Heart left ventricle (tissue), 16 donors: Measurements from ENCODE around the gene DDIT4. TPM values are rescaled to one million over a fixed set of nuclear protein-coding genes. Genes with fewer than 3 reads are reported as not detected.
A peak's percentile ranks its signal among the peaks of the same experiment; 100 is the strongest.

ENCODE experiments used
- ATAC-seq, 4 donors: fragments of 200-7000 bp; cut with Tn5 transposase; one replicate each; pipeline ENCODE4 v1.9.1; 2020 to 2022; ENCODE audit warnings: moderate library complexity in 4 of 4, mild to moderate bottlenecking in 3 of 4, moderate number of reproducible peaks in 1 of 4
- DNase-seq, 5 donors: peaks; one replicate each; pipeline ENCODE4 v3.0.0-alpha.2; 2020
- H3K27ac ChIP-seq, 12 donors: fragments of 200-600 bp; sonication (generic) in 4 of 12; one replicate each; pipeline versions ENCODE4 v1.5.0 to v1.8.0; 2016 to 2022; ENCODE audit warnings: mild to moderate bottlenecking in 2 of 12
- H3K27me3 ChIP-seq, 9 donors: fragments of 200-600 bp; sonication (generic) in 2 of 9; one replicate each; pipeline versions ENCODE4 v1.5.1 to v1.8.0; 2016 to 2022; ENCODE audit warnings: mild to moderate bottlenecking in 3 of 9
- H3K36me3 ChIP-seq, 9 donors: fragments of 200-600 bp; sonication (generic) in 2 of 9; one replicate each; pipeline versions ENCODE4 v1.5.0 to v1.8.0; 2018 to 2022; ENCODE audit warnings: mild to moderate bottlenecking in 2 of 9
- H3K4me1 ChIP-seq, 12 donors: fragments of 200-600 bp; sonication (generic) in 4 of 12; one replicate each; pipeline versions ENCODE4 v1.5.0 to v1.8.0; 2016 to 2022; ENCODE audit warnings: mild to moderate bottlenecking in 3 of 12
- H3K4me3 ChIP-seq, 12 donors: fragments of 200-600 bp; sonication (generic) in 4 of 12; one replicate each; pipeline versions ENCODE4 v1.5.0 to v1.8.0; 2017 to 2022; ENCODE audit warnings: mild to moderate bottlenecking in 9 of 12, moderate library complexity in 4 of 12
- H3K9me3 ChIP-seq, 12 donors: fragments of 200-600 bp; sonication (generic) in 4 of 12; one replicate each; pipeline versions ENCODE4 v1.5.0 to v1.8.0; 2016 to 2022; ENCODE audit warnings: mild to moderate bottlenecking in 1 of 12
- CTCF ChIP-seq, 12 donors: fragments of 200-600 bp; sonication (generic) in 4 of 12; IDR thresholded peaks; one replicate each; pipeline versions ENCODE4 v1.5.0 to v1.8.0; 2018 to 2022; ENCODE audit warnings: antibody characterized with exemption in 12 of 12, mild to moderate bottlenecking in 5 of 12
- POLR2A ChIP-seq, 2 donors: fragments of 450-650 bp; IDR thresholded peaks; one replicate each; pipeline ENCODE4 v1.6.1; 2017; ENCODE audit warnings: antibody characterized with exemption in 2 of 2, mild to moderate bottlenecking in 2 of 2, moderate library complexity in 2 of 2
- WGBS, 4 donors: extraction: QIAGEN DNeasy Blood & Tissue Kit in 2 of 4; methylation state at CpG; one replicate each; pipeline versions ENCODE4 v1.1.5 to v1.1.7; 2013 to 2018; 5-methylcytosine and 5-hydroxymethylcytosine counted together
- intact Hi-C, 10 donors: fragments of 100-400 bp; cut with DNase I; formaldehyde crosslinking; loops; one replicate each; pipeline versions ENCODE4 v1.11.1 to v1.14.2; 2022
- polyA plus RNA-seq, 2 donors: library from polyadenylated mRNA; stranded (reverse); fragments of 200-250 nt; gene quantifications; one replicate each; pipeline ENCODE4 v1.2.3, GENCODE V29; 2013
- total RNA-seq, 9 donors: library from RNA; depleted of rRNA in 2 of 9; stranded (reverse); fragments of >200 nt in 2 of 9; fragmentation: NEBNext Ultra II Directional in 3 of 9; extraction: Animal tissue kit (Norgen Biotek cat#: 25700) in 3 of 9; gene quantifications; one replicate each; pipeline versions ENCODE4 v1.1.0 to v1.2.4, GENCODE V29; 2016 to 2023
- donor health status: ischemic (EF 13 %, LVEDD 7.1; RV severe dilation, severe dysfunction).
- donor health status: healthy with polysubstance abuse.
- donor health status: DM: no; HTN: yes; CAD: no.
- donor health status: DM: no; HTN: no; CAD: no.
- donor health status: ischemic (EF 25% LVEDD 6.9; RV normal size, moderate dysfunction).
- donor health status: ischemic (EF 25% LVEDD 5.7; RV mildly dilated, moderate dysfunction).
- donor health status: healthy.
- donor health status: DM: yes; HTN: yes; CAD: no.
- donor health status: ischemic (EF 35%, LVEDD 5.7; RV mildly dilated, moderate dysfunction).
- donor health status: nonischemic (EF 11% LVEDD 7.7; RV severe dilation, severe dysfunction).
- donor health status: DM: yes; HTN: yes; CAD: no.
- donor health status: PGD.
- donor health status: ischemic (EF 29% LVEDD 5.4; RV normal size, mild dysfunction).
- donor health status: nonischemic (EF 23%, LVEDD 6.1; RV moderate dilation, normal function).

The DDIT4 gene
- total and polyA plus RNA-seq, 11 donors, result 14.6 to 112 (median 47.6) TPM

GRCh38 chr10:72311667-72312066 lies 37.9 kb downstream of the DDIT4 start:
- no peak overlapping the region for H3K4me3 ChIP-seq
- WGBS, 4 donors, result 86 to 92% (median 91%) methylated on average over 7 of the region's 7 CpGs
- peaks cover 16 to 66% (median 52%) of the 10 kb centered on the region in 12 donors for H3K4me1 ChIP-seq
- no peak overlapping the region for H3K27ac ChIP-seq
- no peaks in the 10 kb centered on the region for H3K36me3 ChIP-seq
- intact Hi-C loops, result no loop called here
- no peaks in the 10 kb centered on the region for H3K9me3 ChIP-seq
- ATAC-seq, result no peak
- no peak for DNase-seq
- TF ChIP-seq POLR2A (IDR thresholded peaks at IDR 0.05), result no peak
- no peak for TF ChIP-seq CTCF (IDR thresholded peaks at IDR 0.05)
- no peaks in the 10 kb centered on the region for H3K27me3 ChIP-seq

GRCh38 chr10:72312865-72313391 lies 39.2 kb downstream of the DDIT4 start:
- H3K27me3 ChIP-seq, result no peaks in the 10 kb centered on the region
- peaks cover 16 to 72% (median 61%) of the 10 kb centered on the region in 12 donors for H3K4me1 ChIP-seq
- no peaks in the 10 kb centered on the region for H3K36me3 ChIP-seq
- no peak for DNase-seq
- H3K4me3 ChIP-seq, result no peak overlapping the region
- ATAC-seq, result no peak
- 96 to 98% (median 97%) methylated on average over 8 of the region's 8 CpGs for whole genome bisulfite sequencing, 4 donors
- no peaks in the 10 kb centered on the region for H3K9me3 ChIP-seq
- TF ChIP-seq CTCF (IDR thresholded peaks at IDR 0.05), result no peak
- TF ChIP-seq POLR2A (IDR thresholded peaks at IDR 0.05), result no peak
- intact Hi-C loops, result no loop called here
- no peak overlapping the region for H3K27ac ChIP-seq

GRCh38 chr10:72314263-72314662 lies 40.5 kb downstream of the DDIT4 start:
- DNase-seq (no peak), ATAC-seq (no peak)
- Histone ChIP-seq H3K27ac (peak overlapping the region in 4 of 12 donors; percentile 73 to 91 (median 81)), H3K9me3 (no peaks in the 10 kb centered on the region), H3K36me3 (no peaks in the 10 kb centered on the region), H3K4me3 (no peak overlapping the region), H3K4me1 (peaks cover 14 to 72% (median 57%) of the 10 kb centered on the region in 12 donors), H3K27me3 (no peaks in the 10 kb centered on the region)
- 97 to 98% (median 98%) methylated on average over 7 of the region's 7 CpGs for WGBS, 4 donors
- intact Hi-C loops, result no loop called here
- TF ChIP-seq POLR2A (IDR thresholded peaks at IDR 0.05) (no peak), CTCF (IDR thresholded peaks at IDR 0.05) (no peak)

GRCh38 chr10:72315054-72315453 lies 41.3 kb downstream of the DDIT4 start:
- H3K4me3 ChIP-seq, result no peak overlapping the region
- no peaks in the 10 kb centered on the region for H3K36me3 ChIP-seq
- ATAC-seq (no peak), DNase-seq (peak in 1 of 5 donors; percentile 60)
- WGBS, 4 donors, result 25 to 34% (median 28%) methylated on average over 7 of the region's 7 CpGs
- H3K4me1 ChIP-seq, result peaks cover 12 to 68% (median 57%) of the 10 kb centered on the region in 12 donors
- no peaks in the 10 kb centered on the region for H3K27me3 ChIP-seq
- peak overlapping the region; percentile 47 to 91 (median 81) for H3K27ac ChIP-seq
- intact Hi-C loops, result loop anchor here in 5 of 10 donors (5.0 kb wide), 2 partner anchors 38 to 43 kb away; partner anchors contain the start of gene DDIT4 (in 3 of the 5)
- TF ChIP-seq CTCF (IDR thresholded peaks at IDR 0.05) (no peak), POLR2A (IDR thresholded peaks at IDR 0.05) (no peak)
- no peaks in the 10 kb centered on the region for H3K9me3 ChIP-seq
